Measurements from ENCODE around the gene ADIPOQ. TPM values are rescaled to one million over a fixed set of nuclear protein-coding genes. Genes with fewer than 3 reads are reported as not detected.
"Not testable (repeated sequence)": the region's sequence is repeated elsewhere in the genome, so short reads cannot be mapped to it uniquely, and the experiment has no call there.

Gene ADIPOQ
- total RNA-seq, 1 donor: under 0.01 TPM

DNA sequence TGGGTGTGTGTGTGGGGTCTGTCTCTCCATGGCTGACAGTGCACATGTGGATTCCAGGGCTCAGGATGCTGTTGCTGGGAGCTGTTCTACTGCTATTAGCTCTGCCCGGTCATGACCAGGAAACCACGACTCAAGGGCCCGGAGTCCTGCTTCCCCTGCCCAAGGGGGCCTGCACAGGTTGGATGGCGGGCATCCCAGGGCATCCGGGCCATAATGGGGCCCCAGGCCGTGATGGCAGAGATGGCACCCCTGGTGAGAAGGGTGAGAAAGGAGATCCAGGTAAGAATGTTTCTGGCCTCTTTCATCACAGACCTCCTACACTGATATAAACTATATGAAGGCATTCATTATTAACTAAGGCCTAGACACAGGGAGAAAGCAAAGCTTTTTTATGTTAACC lies 10.5 kb downstream of the ADIPOQ start:
- H3K27me3 ChIP-seq (ENCODE audit: insufficient read depth, low read length): peaks cover 2% of the 10 kb centered on the region
- H3K4me1 ChIP-seq (ENCODE audit: insufficient read depth, low read length): no peaks in the 10 kb centered on the region
- DNase-seq (ENCODE audit: insufficient read length, low spot score, missing footprints): no peak
- no peaks in the 10 kb centered on the region for H3K79me2 ChIP-seq (ENCODE audit: insufficient read depth, low read length)
- TF ChIP-seq, protein P1, sequence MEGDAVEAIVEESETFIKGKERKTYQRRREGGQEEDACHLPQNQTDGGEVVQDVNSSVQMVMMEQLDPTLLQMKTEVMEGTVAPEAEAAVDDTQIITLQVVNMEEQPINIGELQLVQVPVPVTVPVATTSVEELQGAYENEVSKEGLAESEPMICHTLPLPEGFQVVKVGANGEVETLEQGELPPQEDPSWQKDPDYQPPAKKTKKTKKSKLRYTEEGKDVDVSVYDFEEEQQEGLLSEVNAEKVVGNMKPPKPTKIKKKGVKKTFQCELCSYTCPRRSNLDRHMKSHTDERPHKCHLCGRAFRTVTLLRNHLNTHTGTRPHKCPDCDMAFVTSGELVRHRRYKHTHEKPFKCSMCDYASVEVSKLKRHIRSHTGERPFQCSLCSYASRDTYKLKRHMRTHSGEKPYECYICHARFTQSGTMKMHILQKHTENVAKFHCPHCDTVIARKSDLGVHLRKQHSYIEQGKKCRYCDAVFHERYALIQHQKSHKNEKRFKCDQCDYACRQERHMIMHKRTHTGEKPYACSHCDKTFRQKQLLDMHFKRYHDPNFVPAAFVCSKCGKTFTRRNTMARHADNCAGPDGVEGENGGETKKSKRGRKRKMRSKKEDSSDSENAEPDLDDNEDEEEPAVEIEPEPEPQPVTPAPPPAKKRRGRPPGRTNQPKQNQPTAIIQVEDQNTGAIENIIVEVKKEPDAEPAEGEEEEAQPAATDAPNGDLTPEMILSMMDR (IDR thresholded peaks at IDR 0.05; ENCODE audit: extremely low read depth, low read depth, low read length): no peak
- H3K4me3 ChIP-seq (ENCODE audit: insufficient read depth, low read length): no peak overlapping the region
- no peak overlapping the region for H2AFZ ChIP-seq (ENCODE audit: low read length)
- no peak overlapping the region for H3K4me2 ChIP-seq (ENCODE audit: insufficient read depth, low read length)
- H3K27ac ChIP-seq (ENCODE audit: low read depth, low read length): no peak overlapping the region
- H4K20me1 ChIP-seq (ENCODE audit: insufficient read depth, low read length): no peaks in the 10 kb centered on the region
- H3K36me3 ChIP-seq (ENCODE audit: insufficient read depth, low read length): no peaks in the 10 kb centered on the region
- H3K9me3 ChIP-seq (ENCODE audit: low read depth, low read length): no peaks in the 10 kb centered on the region

DNA sequence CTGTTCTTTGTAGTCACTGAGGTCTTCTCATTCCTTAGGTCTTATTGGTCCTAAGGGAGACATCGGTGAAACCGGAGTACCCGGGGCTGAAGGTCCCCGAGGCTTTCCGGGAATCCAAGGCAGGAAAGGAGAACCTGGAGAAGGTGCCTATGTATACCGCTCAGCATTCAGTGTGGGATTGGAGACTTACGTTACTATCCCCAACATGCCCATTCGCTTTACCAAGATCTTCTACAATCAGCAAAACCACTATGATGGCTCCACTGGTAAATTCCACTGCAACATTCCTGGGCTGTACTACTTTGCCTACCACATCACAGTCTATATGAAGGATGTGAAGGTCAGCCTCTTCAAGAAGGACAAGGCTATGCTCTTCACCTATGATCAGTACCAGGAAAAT lies 11.6 kb downstream of the ADIPOQ start:
- Histone ChIP-seq H3K79me2 (ENCODE audit: insufficient read depth, low read length) (no peaks in the 10 kb centered on the region), H4K20me1 (ENCODE audit: insufficient read depth, low read length) (no peaks in the 10 kb centered on the region), H3K4me2 (ENCODE audit: insufficient read depth, low read length) (no peak overlapping the region), H2AFZ (ENCODE audit: low read length) (no peak overlapping the region), H3K27ac (ENCODE audit: low read depth, low read length) (no peak overlapping the region), H3K36me3 (ENCODE audit: insufficient read depth, low read length) (no peaks in the 10 kb centered on the region), H3K27me3 (ENCODE audit: insufficient read depth, low read length) (peaks cover 2% of the 10 kb centered on the region), H3K4me3 (ENCODE audit: insufficient read depth, low read length) (no peak overlapping the region), H3K9me3 (ENCODE audit: low read depth, low read length) (no peaks in the 10 kb centered on the region), H3K4me1 (ENCODE audit: insufficient read depth, low read length) (no peaks in the 10 kb centered on the region)
- DNase-seq (ENCODE audit: insufficient read length, low spot score, missing footprints): no peak
- TF ChIP-seq, protein P1 (IDR thresholded peaks at IDR 0.05; ENCODE audit: extremely low read depth, low read depth, low read length): no peak

DNA sequence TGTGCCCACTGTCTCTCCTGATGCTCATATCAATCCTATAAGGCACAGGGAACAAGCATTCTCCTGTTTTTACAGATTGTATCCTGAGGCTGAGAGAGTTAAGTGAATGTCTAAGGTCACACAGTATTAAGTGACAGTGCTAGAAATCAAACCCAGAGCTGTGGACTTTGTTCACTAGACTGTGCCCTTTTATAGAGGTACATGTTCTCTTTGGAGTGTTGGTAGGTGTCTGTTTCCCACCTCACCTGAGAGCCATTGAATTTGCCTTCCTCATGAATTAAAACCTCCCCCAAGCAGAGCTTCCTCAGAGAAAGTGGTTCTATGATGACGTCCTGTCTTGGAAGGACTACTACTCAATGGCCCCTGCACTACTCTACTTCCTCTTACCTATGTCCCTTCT lies 12.4 kb downstream of the ADIPOQ start:
- Histone ChIP-seq H3K4me3 (ENCODE audit: insufficient read depth, low read length) (no peak overlapping the region), H3K36me3 (ENCODE audit: insufficient read depth, low read length) (no peaks in the 10 kb centered on the region), H3K79me2 (ENCODE audit: insufficient read depth, low read length) (no peaks in the 10 kb centered on the region), H3K4me1 (ENCODE audit: insufficient read depth, low read length) (no peaks in the 10 kb centered on the region), H4K20me1 (ENCODE audit: insufficient read depth, low read length) (no peaks in the 10 kb centered on the region), H3K27me3 (ENCODE audit: insufficient read depth, low read length) (peaks cover 2% of the 10 kb centered on the region), H3K27ac (ENCODE audit: low read depth, low read length) (no peak overlapping the region), H3K4me2 (ENCODE audit: insufficient read depth, low read length) (no peak overlapping the region), H3K9me3 (ENCODE audit: low read depth, low read length) (no peaks in the 10 kb centered on the region), H2AFZ (ENCODE audit: low read length) (no peak overlapping the region)
- TF ChIP-seq, protein P1 (IDR thresholded peaks at IDR 0.05; ENCODE audit: extremely low read depth, low read depth, low read length): no peak
- DNase-seq (ENCODE audit: insufficient read length, low spot score, missing footprints): no peak

DNA sequence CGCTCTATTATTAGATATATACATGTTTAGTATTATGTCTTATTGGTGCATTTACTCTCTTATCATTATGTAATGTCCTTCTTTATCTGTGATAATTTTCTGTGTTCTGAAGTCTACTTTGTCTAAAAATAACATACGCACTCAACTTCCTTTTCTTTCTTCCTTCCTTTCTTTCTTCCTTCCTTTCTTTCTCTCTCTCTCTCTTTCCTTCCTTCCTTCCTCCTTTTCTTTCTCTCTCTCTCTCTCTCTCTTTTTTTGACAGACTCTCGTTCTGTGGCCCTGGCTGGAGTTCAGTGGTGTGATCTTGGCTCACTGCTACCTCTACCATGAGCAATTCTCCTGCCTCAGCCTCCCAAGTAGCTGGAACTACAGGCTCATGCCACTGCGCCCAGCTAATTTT lies 15.2 kb downstream of the ADIPOQ start:
- TF ChIP-seq, protein P1 (IDR thresholded peaks at IDR 0.05; ENCODE audit: extremely low read depth, low read depth, low read length): no peak
- H4K20me1 ChIP-seq (ENCODE audit: insufficient read depth, low read length): no peaks in the 10 kb centered on the region
- no peaks in the 10 kb centered on the region for H3K79me2 ChIP-seq (ENCODE audit: insufficient read depth, low read length)
- no peak overlapping the region for H3K4me3 ChIP-seq (ENCODE audit: insufficient read depth, low read length)
- H3K36me3 ChIP-seq (ENCODE audit: insufficient read depth, low read length): no peaks in the 10 kb centered on the region
- H3K4me2 ChIP-seq (ENCODE audit: insufficient read depth, low read length): no peak overlapping the region
- H3K9me3 ChIP-seq (ENCODE audit: low read depth, low read length): no peaks in the 10 kb centered on the region
- H3K27me3 ChIP-seq (ENCODE audit: insufficient read depth, low read length): no peaks in the 10 kb centered on the region
- no peak overlapping the region for H3K27ac ChIP-seq (ENCODE audit: low read depth, low read length)
- H2AFZ ChIP-seq (ENCODE audit: low read length): no peak overlapping the region
- no peak for DNase-seq (ENCODE audit: insufficient read length, low spot score, missing footprints)
- no peaks in the 10 kb centered on the region for H3K4me1 ChIP-seq (ENCODE audit: insufficient read depth, low read length)

DNA sequence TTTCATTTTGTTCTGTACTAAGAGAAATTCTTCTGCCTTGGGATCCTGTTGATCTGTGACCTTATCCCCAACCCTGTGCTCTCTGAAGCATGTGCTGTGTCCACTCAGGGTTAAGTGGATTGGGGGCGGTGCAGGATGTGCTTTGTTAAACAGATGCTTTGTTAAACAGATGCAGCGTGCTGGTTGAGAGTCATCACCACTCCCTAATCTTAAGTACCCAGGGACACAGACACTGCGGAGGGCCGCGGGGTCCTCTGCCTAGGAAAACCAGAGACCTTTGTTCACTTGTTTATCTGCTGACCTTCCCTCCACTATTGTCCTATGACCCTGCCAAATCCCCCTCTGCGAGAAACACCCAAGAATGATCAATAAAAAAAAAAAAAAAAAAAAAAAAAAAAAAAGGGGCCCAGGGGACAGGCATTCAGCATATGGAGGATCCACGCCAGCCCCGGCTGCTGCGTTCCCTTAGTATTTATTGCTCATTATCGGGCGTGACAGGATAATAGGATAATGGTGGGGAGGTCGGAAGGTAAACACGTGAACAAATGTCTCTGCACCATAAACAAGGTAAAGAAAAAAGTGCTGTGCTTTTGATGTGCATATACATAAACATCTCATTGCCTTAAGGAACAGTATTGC lies 22.8 kb downstream of the ADIPOQ start:
- H3K79me2 ChIP-seq (ENCODE audit: insufficient read depth, low read length); H3K9me3 ChIP-seq (ENCODE audit: low read depth, low read length); H2AFZ ChIP-seq (ENCODE audit: low read length); H4K20me1 ChIP-seq (ENCODE audit: insufficient read depth, low read length); H3K4me1 ChIP-seq (ENCODE audit: insufficient read depth, low read length); H3K27ac ChIP-seq (ENCODE audit: low read depth, low read length); H3K27me3 ChIP-seq (ENCODE audit: insufficient read depth, low read length); H3K4me3 ChIP-seq (ENCODE audit: insufficient read depth, low read length); H3K36me3 ChIP-seq (ENCODE audit: insufficient read depth, low read length); DNase-seq (ENCODE audit: insufficient read length, low spot score, missing footprints); H3K4me2 ChIP-seq (ENCODE audit: insufficient read depth, low read length): not testable (repeated sequence)

DNA sequence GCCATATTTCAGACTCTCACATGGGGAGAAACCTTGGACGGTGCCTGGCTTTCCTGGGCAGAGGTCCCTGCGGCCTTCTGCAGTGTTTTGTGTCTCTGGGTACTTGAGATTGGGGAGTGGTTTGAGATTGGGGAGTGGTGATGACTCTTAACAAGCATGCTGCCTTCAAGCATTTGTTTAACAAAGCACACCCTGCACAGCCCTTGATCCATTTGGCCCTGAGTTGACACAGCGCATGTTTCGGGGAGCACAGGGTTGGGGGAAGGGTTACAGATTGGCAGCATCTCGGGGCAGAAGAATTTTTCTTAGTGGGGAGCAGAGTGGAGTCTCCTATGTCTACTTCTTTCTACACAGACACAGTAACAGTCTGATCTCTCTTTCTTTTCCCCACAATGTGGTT lies 23.6 kb downstream of the ADIPOQ start:
- not testable (repeated sequence) for H4K20me1 ChIP-seq (ENCODE audit: insufficient read depth, low read length); H3K9me3 ChIP-seq (ENCODE audit: low read depth, low read length); H2AFZ ChIP-seq (ENCODE audit: low read length); H3K4me1 ChIP-seq (ENCODE audit: insufficient read depth, low read length); H3K36me3 ChIP-seq (ENCODE audit: insufficient read depth, low read length); H3K27me3 ChIP-seq (ENCODE audit: insufficient read depth, low read length); DNase-seq (ENCODE audit: insufficient read length, low spot score, missing footprints); H3K4me3 ChIP-seq (ENCODE audit: insufficient read depth, low read length); H3K79me2 ChIP-seq (ENCODE audit: insufficient read depth, low read length); H3K27ac ChIP-seq (ENCODE audit: low read depth, low read length); H3K4me2 ChIP-seq (ENCODE audit: insufficient read depth, low read length)

Data from osteoblast (primary cell).